HK-2 (cell line): ENCODE results near the gene JADE2.
A peak's percentile ranks its signal among the peaks of the same experiment; 100 is the strongest.
"Not testable (repeated sequence)": the region's sequence is repeated elsewhere in the genome, so short reads cannot be mapped to it uniquely, and the experiment has no call there.

Experiments
- DNase-seq: peaks from one replicate; pipeline ENCODE4 v3.0.0-alpha.2; 2018; ENCODE audit not compliant: unreplicated experiment

JADE2 gene

DNA sequence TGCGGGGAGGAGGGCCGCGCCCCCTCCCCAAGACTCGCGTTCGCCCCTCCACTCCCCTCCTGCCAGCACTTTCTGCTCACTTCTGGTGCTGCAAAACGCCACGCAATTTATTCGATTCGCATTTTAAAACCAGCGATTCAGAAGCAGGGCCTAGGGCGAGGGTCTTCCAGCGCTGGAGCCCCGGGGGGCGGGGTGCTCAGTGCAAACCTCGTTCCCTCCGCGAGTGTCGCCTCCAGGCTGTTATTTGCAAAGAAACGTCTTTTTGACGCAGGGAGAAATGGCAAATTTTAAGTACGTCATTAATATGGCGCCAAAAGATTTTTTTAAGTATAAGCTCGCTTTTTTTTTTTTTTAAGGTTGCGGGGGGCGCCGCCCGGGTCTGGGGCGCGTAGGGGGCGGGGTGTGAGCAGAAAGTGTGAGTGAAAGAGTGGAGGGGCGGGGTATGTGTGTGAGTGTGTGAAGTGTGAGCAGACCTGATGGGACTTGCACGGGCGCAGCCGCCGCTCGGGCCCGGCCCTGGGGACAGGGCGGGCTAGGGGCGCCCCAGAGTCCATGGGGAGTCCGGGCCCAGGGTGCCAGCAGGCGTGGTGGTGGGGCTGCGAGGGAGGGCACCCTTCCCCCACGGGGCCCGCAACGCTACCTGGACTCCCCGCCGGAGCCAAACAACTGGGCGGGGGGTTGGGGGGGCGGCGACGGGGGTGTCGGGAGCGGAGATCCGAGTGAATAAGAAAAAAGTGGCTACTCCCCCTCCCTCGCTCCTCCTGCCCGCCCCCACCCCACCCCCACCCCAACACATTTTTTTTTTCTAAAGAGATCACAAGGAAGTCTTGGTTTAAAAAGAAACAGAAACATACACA lies at the start of gene JADE2:
JADE2 (plus strand) TSS at position 845 of the 857 bp plus-strand sequence. CDS start 10,188 bp downstream, outside the sequence.
- peak; percentile 59 for DNase-seq

GRCh38 chr5:134477462-134478245 lies 47.8 kb upstream of the JADE2 start:
- no peak for DNase-seq

DNA sequence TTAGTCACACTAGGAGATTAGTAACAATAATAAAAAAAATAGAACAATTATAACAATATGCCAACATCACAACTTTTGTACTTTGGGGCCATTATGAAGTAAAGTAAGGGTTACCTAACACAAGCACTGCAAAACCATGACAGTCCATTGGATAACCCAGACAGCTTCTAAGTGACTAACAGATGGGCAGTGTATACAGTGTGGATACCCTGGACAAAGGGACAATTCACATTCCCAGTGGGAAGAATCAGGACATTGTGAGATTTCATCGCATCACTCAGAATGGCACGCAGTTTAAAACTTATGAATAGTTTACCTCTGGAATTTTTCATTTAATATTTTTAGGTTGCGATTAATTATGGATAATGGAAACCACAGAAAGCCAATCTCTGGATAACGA lies 45.6 kb upstream of the JADE2 start:
- no peak for DNase-seq

DNA sequence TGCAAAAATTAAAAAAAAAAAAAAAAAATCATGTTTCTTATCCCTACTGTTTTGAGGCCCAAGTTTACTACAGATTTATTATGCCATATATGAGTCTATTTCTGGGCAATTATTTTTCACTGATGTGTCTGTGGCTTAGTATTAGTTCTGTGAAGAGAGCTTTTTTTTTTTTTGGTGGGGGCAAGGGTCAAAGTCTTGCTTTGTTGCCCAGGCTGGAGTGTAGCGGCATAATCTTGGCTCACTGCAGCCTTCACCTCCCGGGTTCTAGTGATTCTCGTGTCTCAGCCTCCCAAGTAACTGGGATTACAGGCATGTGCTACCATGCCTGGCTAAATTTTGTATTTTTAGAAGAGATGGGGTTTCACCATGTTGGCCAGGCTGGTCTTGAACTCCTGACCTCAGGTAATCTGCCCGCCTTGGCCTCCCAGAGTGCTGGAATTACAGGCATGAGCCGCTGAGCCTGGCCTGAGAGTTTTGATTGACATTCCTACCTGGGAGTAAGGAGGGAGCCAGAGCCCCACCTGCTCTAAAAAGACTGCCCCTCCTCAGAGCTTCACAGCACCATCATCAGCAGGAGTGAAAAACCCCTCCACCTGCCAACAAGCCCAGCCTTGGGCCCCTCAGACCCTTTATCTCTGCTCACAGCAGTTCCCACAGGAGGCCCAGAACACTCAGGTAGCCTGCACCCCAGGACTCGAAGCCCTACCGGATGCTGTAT lies 36.1 kb upstream of the JADE2 start:
- DNase-seq, result no peak

- DNase-seq, result no peak
Measured at GRCh38 chr5:134490255-134490924, 35.1 kb upstream of the JADE2 start.

DNA sequence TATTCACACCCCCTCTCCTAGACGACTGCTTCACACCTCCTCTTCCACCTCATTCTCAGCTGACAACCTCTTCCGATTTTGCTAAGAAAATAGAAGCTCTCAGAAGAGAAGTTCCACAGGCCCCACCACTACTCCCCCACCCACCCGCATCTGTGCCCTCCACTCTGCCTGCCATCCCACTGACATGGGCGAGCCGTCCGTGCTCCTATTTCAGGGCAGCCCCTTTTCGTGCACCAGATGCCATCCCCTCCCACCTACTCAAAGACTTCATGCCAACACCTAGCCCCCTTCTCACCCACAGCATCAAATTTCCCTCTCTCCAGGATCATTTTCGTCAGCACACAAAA lies 34.6 kb upstream of the JADE2 start:
- DNase-seq, result no peak

GRCh38 chr5:134491841-134492442 lies 33.5 kb upstream of the JADE2 start:
- no peak for DNase-seq

- DNase-seq, result no peak
Measured at GRCh38 chr5:134492568-134492967, 32.9 kb upstream of the JADE2 start.

- no peak for DNase-seq
Measured at GRCh38 chr5:134493461-134494055, 31.9 kb upstream of the JADE2 start.

GRCh38 chr5:134494780-134495179 lies 30.7 kb upstream of the JADE2 start:
- no peak for DNase-seq

DNA sequence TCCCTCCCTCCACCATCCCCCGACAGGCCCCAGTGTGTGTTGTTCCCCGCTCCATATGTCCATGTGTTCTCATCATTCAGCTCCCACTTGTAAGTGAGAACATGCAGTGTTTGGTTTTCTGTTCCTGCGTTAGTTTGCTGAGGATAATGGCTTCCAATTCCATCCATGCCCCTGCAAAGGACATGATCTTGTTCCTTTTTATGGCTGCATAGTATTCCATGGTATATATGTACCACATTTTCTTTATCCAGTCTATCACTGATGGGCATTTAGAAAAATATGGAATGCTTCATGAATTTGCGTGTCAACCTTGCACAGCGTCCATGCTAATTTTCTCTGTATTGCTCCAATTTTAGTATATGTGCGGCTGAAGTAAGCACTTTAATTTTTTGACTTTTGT lies 25.6 kb upstream of the JADE2 start:
- DNase-seq, result not testable (repeated sequence)

DNA sequence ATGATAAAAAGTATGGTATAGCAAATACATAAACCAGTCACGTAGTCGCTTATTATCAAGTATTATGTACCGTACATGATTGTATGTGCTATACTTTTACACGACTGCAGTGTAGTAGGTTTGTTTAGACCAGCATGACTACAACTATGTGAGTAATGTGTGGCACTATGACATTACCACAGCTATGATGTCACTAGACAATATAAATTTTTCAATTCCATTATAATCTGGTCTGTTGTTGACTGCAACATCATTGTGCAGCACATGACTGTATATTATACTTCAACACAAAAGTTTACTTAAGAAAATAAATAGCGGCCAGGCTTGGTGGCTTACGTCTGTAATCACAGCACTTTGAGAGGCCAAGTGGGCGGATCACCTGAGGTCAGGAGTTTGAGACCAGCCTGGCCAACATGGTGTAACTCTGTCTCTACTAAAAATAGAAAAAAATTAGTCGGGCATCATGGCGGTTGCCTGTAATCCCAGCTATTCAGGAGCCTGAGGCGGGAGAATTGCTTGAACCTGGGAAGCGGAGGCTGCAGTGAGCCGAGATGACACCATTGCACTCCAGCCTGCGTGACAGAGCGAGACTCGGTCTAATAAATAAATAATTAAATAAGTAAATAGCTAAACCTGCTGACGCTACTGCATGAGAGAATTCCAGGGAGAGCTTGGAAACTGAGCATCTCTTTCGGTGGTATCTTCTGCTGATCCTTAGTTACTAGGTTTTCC lies 24.6 kb upstream of the JADE2 start:
- DNase-seq, result no peak

DNA sequence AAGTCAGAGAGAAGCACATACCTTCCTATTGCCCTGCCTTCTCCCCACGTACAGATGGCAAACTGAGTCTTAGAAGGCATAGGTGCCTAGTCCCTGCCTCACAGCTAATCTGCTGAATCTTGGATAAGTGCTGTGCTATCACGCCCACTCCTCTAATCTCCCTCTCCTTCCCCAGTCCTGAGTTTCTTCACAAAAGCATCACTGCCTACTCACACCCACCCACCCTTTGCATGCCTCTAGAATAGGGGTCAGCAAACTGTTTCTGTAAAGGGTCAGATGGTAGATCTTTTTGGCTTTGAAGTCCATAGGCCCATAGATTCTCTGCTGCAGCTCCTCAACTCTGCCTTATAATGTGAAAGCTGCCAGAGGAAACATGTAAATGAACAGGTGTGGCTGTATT lies 23.2 kb upstream of the JADE2 start:
- no peak for DNase-seq

- DNase-seq, result peak; percentile 90
Measured at GRCh38 chr5:134503088-134503936, 22.2 kb upstream of the JADE2 start.

- no peak for DNase-seq
Measured at GRCh38 chr5:134503937-134504437, 21.5 kb upstream of the JADE2 start.

DNA sequence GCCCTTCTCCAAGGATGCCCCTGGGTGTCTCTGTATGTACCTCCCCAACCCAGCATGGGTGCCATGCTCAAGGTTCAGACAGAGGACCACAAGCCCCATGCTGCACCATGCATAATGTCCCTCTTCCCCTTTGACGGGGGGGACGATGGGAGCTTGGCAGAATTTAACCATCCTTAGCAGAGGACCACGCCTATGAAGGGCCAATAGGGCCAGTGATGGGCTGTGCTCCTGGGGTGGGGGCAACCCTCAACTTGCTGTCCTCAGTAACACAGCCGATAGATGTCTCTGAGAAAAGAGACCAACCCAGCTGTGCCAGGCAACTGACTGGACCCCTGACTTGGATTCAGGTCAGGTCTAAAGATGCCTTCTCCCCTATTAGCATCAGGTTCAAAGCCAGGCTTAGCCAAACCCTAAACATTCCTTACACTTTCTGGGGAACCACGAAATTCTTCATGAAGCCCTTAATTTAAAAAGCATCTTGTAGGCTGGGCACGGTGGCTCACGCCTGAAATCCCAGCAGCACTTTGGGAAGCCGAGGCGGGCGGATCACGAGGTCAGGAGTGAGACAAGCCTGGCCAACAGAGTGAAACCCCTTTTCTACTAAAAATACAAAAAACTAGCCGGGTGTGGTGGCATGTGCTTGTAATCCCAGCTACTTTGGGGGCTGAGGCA lies 20.7 kb upstream of the JADE2 start:
- no peak for DNase-seq

DNA sequence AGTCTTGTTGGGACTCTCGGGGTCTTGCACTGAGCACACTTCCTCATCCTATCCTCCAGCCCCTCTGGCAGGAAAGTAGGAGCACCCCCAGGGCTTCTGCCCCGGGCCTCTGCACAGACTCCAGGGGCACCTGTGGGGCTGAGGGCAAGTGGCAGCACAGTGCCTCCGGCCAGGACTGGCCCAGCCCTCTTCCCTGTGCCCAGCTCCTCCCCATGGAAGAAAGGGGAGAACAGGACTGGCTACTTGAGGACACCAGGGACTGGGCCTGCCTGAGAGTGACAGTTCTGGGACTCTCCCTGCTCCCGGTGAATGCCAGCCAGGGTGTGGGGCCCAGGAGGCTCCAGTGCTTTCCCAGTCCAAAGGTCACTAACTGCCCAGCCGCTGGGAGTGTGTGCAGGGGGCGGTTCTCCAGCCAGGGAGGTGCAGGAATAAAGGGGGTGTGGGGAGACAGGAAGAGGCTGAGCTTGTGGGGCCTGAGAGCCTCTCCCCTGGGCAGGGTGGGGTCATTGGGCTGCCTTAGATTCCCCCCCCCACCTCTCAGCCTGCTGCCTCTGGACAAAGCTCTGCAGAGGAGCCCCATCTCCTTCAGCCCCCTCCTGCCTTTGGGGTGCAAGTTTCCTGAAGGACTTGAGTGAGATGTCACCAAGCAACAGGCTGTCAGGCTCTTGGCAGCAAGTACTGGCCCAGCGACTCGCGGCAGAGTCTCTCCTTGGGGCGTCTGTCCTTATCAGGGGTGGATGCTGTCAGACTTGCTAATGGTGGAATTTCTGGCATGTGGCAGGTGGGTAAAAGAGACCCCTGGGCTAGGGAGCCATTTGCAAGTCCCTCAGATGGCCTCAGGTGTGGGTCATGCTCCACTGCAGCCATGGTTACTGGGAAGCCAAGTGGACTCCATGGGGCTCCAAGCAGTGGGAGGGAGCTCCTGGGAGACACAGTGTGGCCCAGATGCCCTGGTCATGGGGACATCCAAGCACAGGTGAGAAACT lies 19.1 kb upstream of the JADE2 start:
- DNase-seq, result peak; percentile 84
